ENCODE measurements around the gene ASB4.
"Not testable (repeated sequence)": the region's sequence is repeated elsewhere in the genome, so short reads cannot be mapped to it uniquely, and the experiment has no call there.

The ASB4 gene

GRCh38 chr7:95479992-95480624 lies 5.6 kb upstream of the ASB4 start:
- no peak for DNase-seq

- no peak for DNase-seq
Observed at GRCh38 chr7:95481271-95482165, 4.2 kb upstream of the ASB4 start.

- DNase-seq = no peak
Observed at GRCh38 chr7:95482424-95482823, 3.3 kb upstream of the ASB4 start.

- DNase-seq = no peak
Observed at GRCh38 chr7:95490231-95490762, 4.6 kb downstream of the ASB4 start.

GRCh38 chr7:95491201-95491600 lies 5.5 kb downstream of the ASB4 start:
- no peak for DNase-seq

GRCh38 chr7:95491634-95492314 lies 6.0 kb downstream of the ASB4 start:
- DNase-seq = no peak

- no peak for DNase-seq
Observed at GRCh38 chr7:95493247-95493646, 7.5 kb downstream of the ASB4 start.

- no peak for DNase-seq
Observed at GRCh38 chr7:95493844-95494243, 8.1 kb downstream of the ASB4 start.

GRCh38 chr7:95501261-95501832 lies 15.6 kb downstream of the ASB4 start:
- DNase-seq = no peak

- DNase-seq = no peak
Observed at GRCh38 chr7:95502403-95502802, 16.7 kb downstream of the ASB4 start.

- no peak for DNase-seq
Observed at GRCh38 chr7:95503271-95504131, 17.8 kb downstream of the ASB4 start.

- DNase-seq = not testable (repeated sequence)
Observed at GRCh38 chr7:95504132-95504588, 18.4 kb downstream of the ASB4 start.

- DNase-seq = no peak
Observed at GRCh38 chr7:95508780-95509179, 23.0 kb downstream of the ASB4 start.

GRCh38 chr7:95509199-95509598 lies 23.5 kb downstream of the ASB4 start:
- DNase-seq = no peak

GRCh38 chr7:95511716-95512260 lies 26.0 kb downstream of the ASB4 start:
- peak; percentile 82 for DNase-seq

- no peak for DNase-seq
Observed at GRCh38 chr7:95517458-95517857, 31.7 kb downstream of the ASB4 start.

- DNase-seq = no peak
Observed at GRCh38 chr7:95517870-95518269, 32.1 kb downstream of the ASB4 start.

GRCh38 chr7:95520136-95520535 lies 34.4 kb downstream of the ASB4 start:
- DNase-seq = no peak

- DNase-seq = no peak
Observed at GRCh38 chr7:95525503-95525902, 39.8 kb downstream of the ASB4 start.

GRCh38 chr7:95526128-95526738 lies 40.5 kb downstream of the ASB4 start:
- no peak for DNase-seq

Data from inflammatory macrophage treated with lipopolysaccharide for 4 hours (primary cell).